Stomach (tissue), 4 donors: ENCODE data around the gene PCBP3.

Source experiments
- CTCF ChIP-seq, 7 experiments: fragments of 450-650 bp in 4 of 7; fragments of 200-600 bp in 3 of 7; sonication (generic) in 3 of 7; IDR thresholded peaks; one replicate each; pipeline ENCODE4 v1.5.1; 2016 to 2019; ENCODE audit warnings: antibody characterized with exemption in 7 of 7, control low read depth in 2 of 7, mild to moderate bottlenecking in 1 of 7
- EP300 ChIP-seq: sonication (generic); formaldehyde crosslinking; IDR thresholded peaks from one replicate; pipeline ENCODE4 v1.6.1; 2017; ENCODE audit warnings: antibody characterized with exemption
- POLR2A ChIP-seq, 4 donors: fragments of 450-650 bp; IDR thresholded peaks; one replicate each; pipeline ENCODE4 v1.6.1; 2016; ENCODE audit warnings: antibody characterized with exemption in 4 of 4, control low read depth in 2 of 4, mild to moderate bottlenecking in 1 of 4, moderate library complexity in 1 of 4

GRCh38 chr21:45594721-45595489 is 48.6 kb upstream of the PCBP3 start:
- TF ChIP-seq CTCF (IDR thresholded peaks at IDR 0.05): no peak
- no peak for TF ChIP-seq EP300
- no peak for TF ChIP-seq POLR2A (IDR thresholded peaks at IDR 0.05)
